Spleen (tissue), 11 donors: Measurements from ENCODE around the gene BTBD18. TPM values are rescaled to one million over a fixed set of nuclear protein-coding genes. Genes with fewer than 3 reads are reported as not detected.

ENCODE experiments used
- DNase-seq: peaks from one replicate; pipeline ENCODE4 v3.0.0-alpha.2; 2020
- H3K27ac ChIP-seq, 8 donors: fragments of 200-600 bp; sonication (generic) in 7 of 8; 1 replicate in 4 of 8; 2 replicates in 4 of 8; pipeline versions ENCODE4 v1.5.0 to v1.8.0; 2016 to 2021; ENCODE audit warnings: inconsistent platforms in 4 of 8, mild to moderate bottlenecking in 4 of 8, moderate library complexity in 1 of 8
- H3K27me3 ChIP-seq, 7 donors: fragments of 200-600 bp; sonication (generic) in 6 of 7; replicated peaks in 1 of 7; 1 replicate in 4 of 7; 2 replicates in 3 of 7; pipeline versions ENCODE4 v1.5.0 to v1.8.0; 2016 to 2021; ENCODE audit warnings: inconsistent platforms in 3 of 7, mild to moderate bottlenecking in 1 of 7
- H3K36me3 ChIP-seq, 6 donors: fragments of 200-600 bp; sonication (generic) in 5 of 6; 1 replicate in 4 of 6; 2 replicates in 2 of 6; pipeline versions ENCODE4 v1.5.0 to v1.8.0; 2016 to 2021; ENCODE audit warnings: inconsistent platforms in 2 of 6
- H3K4me1 ChIP-seq, 6 donors: fragments of 200-600 bp; sonication (generic) in 5 of 6; 1 replicate in 3 of 6; 2 replicates in 3 of 6; pipeline versions ENCODE4 v1.5.0 to v1.8.0; 2016 to 2021; ENCODE audit warnings: inconsistent platforms in 3 of 6
- H3K4me3 ChIP-seq, 8 donors: fragments of 200-600 bp; sonication (generic) in 7 of 8; 1 replicate in 4 of 8; 2 replicates in 4 of 8; pipeline versions ENCODE4 v1.5.0 to v1.8.0; 2016 to 2021; ENCODE audit warnings: inconsistent platforms in 4 of 8, mild to moderate bottlenecking in 4 of 8, moderate library complexity in 2 of 8
- H3K9me3 ChIP-seq, 8 donors: fragments of 200-600 bp; sonication (generic) in 7 of 8; 1 replicate in 4 of 8; 2 replicates in 4 of 8; pipeline versions ENCODE4 v1.5.0 to v1.8.0; 2016 to 2021; ENCODE audit warnings: inconsistent platforms in 4 of 8
- POLR2A ChIP-seq, 3 donors: fragments of 450-650 bp; IDR thresholded peaks; one replicate each; pipeline ENCODE4 v1.5.1; 2017; ENCODE audit warnings: antibody characterized with exemption in 3 of 3, mild to moderate bottlenecking in 1 of 3
- POLR2AphosphoS5 ChIP-seq, 3 donors: sonication (generic); formaldehyde crosslinking; IDR thresholded peaks; one replicate each; pipeline ENCODE4 v1.5.1; 2017; ENCODE audit warnings: antibody characterized with exemption in 3 of 3
- WGBS, 5 donors: extraction: QIAGEN DNeasy Blood & Tissue Kit in 3 of 5; methylation state at CpG; one replicate each; pipeline versions ENCODE4 v1.1.5 to v1.1.7; 2013 to 2018; 5-methylcytosine and 5-hydroxymethylcytosine counted together
- intact Hi-C: fragments of 100-400 bp; cut with DNase I; formaldehyde crosslinking; loops from one replicate; pipeline ENCODE4 v1.15.0; 2023; ENCODE audit warnings: low total_unique reads
- polyA plus RNA-seq, 3 donors: library from polyadenylated mRNA; stranded (reverse); fragments of 200-250 nt; gene quantifications; one replicate each; pipeline ENCODE4 v1.2.1, GENCODE V29; 2013
- total RNA-seq, 7 donors: library from RNA; depleted of rRNA in 3 of 7; stranded (reverse); fragments of >200 nt in 3 of 7; fragmentation: NEBNext Ultra II Directional in 4 of 7; extraction: Animal tissue kit (Norgen Biotek cat#: 25700) in 4 of 7; gene quantifications; one replicate each; pipeline versions ENCODE4 v1.1.0 to v1.2.1, GENCODE V29; 2016 to 2021
- TF ChIP-seq, protein P1 (sequence below), 11 experiments: fragments of 200-600 bp in 7 of 11; fragments of 450-650 bp in 4 of 11; sonication (generic) in 4 of 11; IDR thresholded peaks in 8 of 11; conservative IDR thresholded peaks in 3 of 11; 1 replicate in 7 of 11; 2 replicates in 4 of 11; pipeline versions ENCODE4 v1.4.0 to v1.8.0; 2016 to 2021; ENCODE audit warnings: antibody characterized with exemption in 11 of 11, inconsistent platforms in 4 of 11, mild to moderate bottlenecking in 1 of 11
- donor health status: healthy with polysubstance abuse.
- donor health status: DM: no; HTN: no; CAD: no; lungs with moderate emphysema.
- donor health status: DM: no; HTN: no; CAD: no.
- donor health status: Bipolar disorder and iron deficiency.
- donor health status: healthy.
- donor health status: DM: no; HTN: no; CAD: no.
- donor health status: DM: yes; HTN: yes; CAD: no.

Gene BTBD18
- total and polyA plus RNA-seq, 10 donors: not detected

DNA sequence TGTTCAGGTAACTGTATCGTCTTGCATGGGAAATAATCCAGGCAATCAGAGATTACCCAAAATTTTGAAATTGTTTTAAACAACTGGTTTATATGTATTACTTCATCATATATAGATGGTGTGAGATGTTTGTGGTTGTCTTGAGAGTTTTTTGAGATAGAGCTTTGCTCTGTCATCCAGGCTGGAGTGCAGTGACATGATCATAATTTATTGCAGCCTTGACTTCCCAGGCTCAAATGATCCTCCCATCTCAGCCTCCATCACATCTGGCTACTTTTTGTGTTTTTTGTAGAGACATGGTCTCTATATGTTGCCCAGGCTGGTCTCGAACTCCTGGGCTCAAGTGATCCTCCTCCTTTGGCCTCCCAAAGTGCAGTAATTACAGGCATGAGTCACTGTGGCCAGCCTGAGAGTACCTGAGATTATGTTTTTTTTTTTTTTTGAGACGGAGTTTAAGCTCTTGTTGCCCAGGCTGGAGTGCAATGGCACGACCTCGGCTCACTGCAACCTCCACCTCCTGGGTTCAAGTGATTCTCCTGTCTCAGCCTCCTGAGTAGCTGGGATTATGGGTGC is 21.5 kb upstream of the BTBD18 start:
- TF ChIP-seq, protein P1, sequence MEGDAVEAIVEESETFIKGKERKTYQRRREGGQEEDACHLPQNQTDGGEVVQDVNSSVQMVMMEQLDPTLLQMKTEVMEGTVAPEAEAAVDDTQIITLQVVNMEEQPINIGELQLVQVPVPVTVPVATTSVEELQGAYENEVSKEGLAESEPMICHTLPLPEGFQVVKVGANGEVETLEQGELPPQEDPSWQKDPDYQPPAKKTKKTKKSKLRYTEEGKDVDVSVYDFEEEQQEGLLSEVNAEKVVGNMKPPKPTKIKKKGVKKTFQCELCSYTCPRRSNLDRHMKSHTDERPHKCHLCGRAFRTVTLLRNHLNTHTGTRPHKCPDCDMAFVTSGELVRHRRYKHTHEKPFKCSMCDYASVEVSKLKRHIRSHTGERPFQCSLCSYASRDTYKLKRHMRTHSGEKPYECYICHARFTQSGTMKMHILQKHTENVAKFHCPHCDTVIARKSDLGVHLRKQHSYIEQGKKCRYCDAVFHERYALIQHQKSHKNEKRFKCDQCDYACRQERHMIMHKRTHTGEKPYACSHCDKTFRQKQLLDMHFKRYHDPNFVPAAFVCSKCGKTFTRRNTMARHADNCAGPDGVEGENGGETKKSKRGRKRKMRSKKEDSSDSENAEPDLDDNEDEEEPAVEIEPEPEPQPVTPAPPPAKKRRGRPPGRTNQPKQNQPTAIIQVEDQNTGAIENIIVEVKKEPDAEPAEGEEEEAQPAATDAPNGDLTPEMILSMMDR (IDR thresholded peaks at IDR 0.05 in 8 of 11, conservative IDR thresholded peaks at IDR 0.05 in 3 of 11): no peak
- no peak for TF ChIP-seq POLR2A (IDR thresholded peaks at IDR 0.05)
- no peak for TF ChIP-seq POLR2AphosphoS5 (IDR thresholded peaks at IDR 0.05)
- peaks cover 38 to 95% (median 78%) of the 10 kb centered on the region in 6 donors for H3K4me1 ChIP-seq
- intact Hi-C loops: no loop called here
- H3K27me3 ChIP-seq: no peaks in the 10 kb centered on the region
- 63 to 93% (median 77%) methylated on average over 5 of the region's 5 CpGs for WGBS, 5 donors
- H3K4me3 ChIP-seq: no peak overlapping the region
- H3K27ac ChIP-seq: peak overlapping the region in 4 of 8 donors; percentile 2 to 90 (median 46)
- no peak for DNase-seq
- H3K36me3 ChIP-seq: no peaks in the 10 kb centered on the region
- H3K9me3 ChIP-seq: no peaks in the 10 kb centered on the region

DNA sequence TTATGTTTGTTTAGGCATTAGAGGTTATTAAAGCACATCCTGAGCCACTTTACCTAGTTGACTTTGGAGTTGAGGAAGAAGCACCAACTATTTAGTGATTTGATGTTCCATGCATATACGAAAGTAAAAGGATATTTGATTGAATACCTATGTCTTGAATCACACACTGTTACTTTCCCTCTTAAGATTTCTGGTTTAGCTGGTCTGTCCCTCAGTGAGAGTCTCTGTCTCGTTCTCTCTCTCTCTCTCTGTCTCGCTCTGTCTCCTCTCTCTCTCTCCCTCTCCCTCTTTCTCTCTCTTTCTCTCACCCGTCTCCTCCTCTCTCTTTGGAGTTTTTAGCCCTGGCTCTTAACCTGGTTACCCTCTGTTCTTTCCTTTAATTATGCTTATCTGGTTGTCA is 20.9 kb upstream of the BTBD18 start:
- WGBS, 5 donors: 67 to 86% (median 79%) methylated on average over 4 of the region's 4 CpGs
- no peak overlapping the region for H3K4me3 ChIP-seq
- no peaks in the 10 kb centered on the region for H3K36me3 ChIP-seq
- intact Hi-C loops: no loop called here
- no peak for DNase-seq
- H3K27ac ChIP-seq: peak overlapping the region in 4 of 8 donors; percentile 2 to 90 (median 28)
- no peaks in the 10 kb centered on the region for H3K9me3 ChIP-seq
- H3K27me3 ChIP-seq: no peaks in the 10 kb centered on the region
- H3K4me1 ChIP-seq: peaks cover 32 to 95% (median 76%) of the 10 kb centered on the region in 6 donors
- no peak for TF ChIP-seq POLR2AphosphoS5 (IDR thresholded peaks at IDR 0.05)
- TF ChIP-seq, protein P1 (IDR thresholded peaks at IDR 0.05 in 8 of 11, conservative IDR thresholded peaks at IDR 0.05 in 3 of 11): no peak

DNA sequence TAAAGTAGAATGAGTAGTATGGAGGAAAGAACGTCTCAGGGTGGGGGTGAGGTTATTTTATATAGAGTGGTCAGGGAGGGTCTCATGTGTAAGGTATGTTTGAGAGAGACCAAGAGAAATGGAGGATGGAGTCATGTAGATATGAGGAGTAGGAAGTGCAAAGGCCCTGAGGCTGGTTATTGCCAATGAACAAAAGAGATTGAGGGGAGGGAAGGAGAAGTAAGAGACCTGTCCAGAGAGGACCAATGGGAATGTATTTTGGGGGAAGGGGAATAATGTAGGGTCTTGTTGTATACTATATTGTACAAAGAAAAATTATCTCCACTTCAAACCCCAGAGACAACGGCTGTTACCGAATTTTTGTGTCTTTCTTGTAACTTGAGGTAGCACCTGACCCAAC is 19.7 kb upstream of the BTBD18 start:
- no peak for TF ChIP-seq POLR2AphosphoS5 (IDR thresholded peaks at IDR 0.05)
- no peak for TF ChIP-seq POLR2A (IDR thresholded peaks at IDR 0.05)
- TF ChIP-seq, protein P1 (IDR thresholded peaks at IDR 0.05 in 8 of 11, conservative IDR thresholded peaks at IDR 0.05 in 3 of 11): no peak
- DNase-seq: no peak
- intact Hi-C loops: no loop called here
- H3K36me3 ChIP-seq: no peaks in the 10 kb centered on the region
- H3K27me3 ChIP-seq: no peaks in the 10 kb centered on the region
- H3K9me3 ChIP-seq: no peaks in the 10 kb centered on the region
- 90 to 95% (median 94%) methylated on average over 3 of the region's 3 CpGs for WGBS, 5 donors
- no peak overlapping the region for H3K4me3 ChIP-seq
- H3K4me1 ChIP-seq: peaks cover 26 to 95% (median 71%) of the 10 kb centered on the region in 6 donors
- H3K27ac ChIP-seq: peak overlapping the region in 3 of 8 donors; percentile 5 to 22 (median 8)

DNA sequence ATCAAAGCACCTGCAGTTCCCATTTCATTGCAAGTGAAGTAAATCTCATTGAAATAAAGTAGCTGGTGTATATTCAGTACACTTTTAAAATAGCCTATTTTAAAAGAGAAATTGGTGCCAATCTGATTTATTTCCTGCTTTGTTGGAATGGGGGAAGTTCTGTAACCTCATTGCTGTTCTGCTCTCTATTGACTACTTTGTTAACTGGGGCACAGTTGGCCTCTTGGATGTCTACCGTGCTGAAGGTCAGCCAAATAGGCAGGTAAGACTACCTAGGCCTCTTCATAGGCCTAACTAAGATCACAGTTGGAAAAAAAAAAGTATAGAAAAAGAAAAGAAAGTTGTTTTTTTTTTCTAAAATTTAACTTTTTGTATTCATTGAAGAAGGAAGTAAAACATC is 19.2 kb upstream of the BTBD18 start:
- Histone ChIP-seq H3K27me3 (no peaks in the 10 kb centered on the region), H3K4me1 (peaks cover 23 to 95% (median 68%) of the 10 kb centered on the region in 6 donors), H3K36me3 (no peaks in the 10 kb centered on the region), H3K9me3 (no peaks in the 10 kb centered on the region), H3K27ac (peak overlapping the region in 4 of 8 donors; percentile 5 to 48 (median 15)), H3K4me3 (no peak overlapping the region)
- DNase-seq: no peak
- 11 to 19% (median 18%) methylated on average over 1 of the region's 1 CpG for WGBS, 5 donors
- intact Hi-C loops: no loop called here
- TF ChIP-seq POLR2AphosphoS5 (IDR thresholded peaks at IDR 0.05) (no peak), POLR2A (IDR thresholded peaks at IDR 0.05) (no peak)
- TF ChIP-seq, protein P1 (IDR thresholded peaks at IDR 0.05 in 8 of 11, conservative IDR thresholded peaks at IDR 0.05 in 3 of 11): no peak
